Amygdala (tissue), 56 donors: ENCODE results near the gene ASTN1.

ENCODE experiments used
- DNase-seq, 56 donors: peaks; one replicate each; lab custom pipeline; 2025; lab: John Stamatoyannopoulos, UW

ASTN1 gene

GRCh38 chr1:176998183-176998795 lies 166.2 kb downstream of the ASTN1 start:
- DNase-seq: peak in 1 of 56 donors; percentile 26

- peak in 8 of 56 donors; percentile 4 to 34 (median 14) for DNase-seq
Measured at GRCh38 chr1:176996456-176997090, 167.9 kb downstream of the ASTN1 start.

GRCh38 chr1:176994931-176995596 lies 169.4 kb downstream of the ASTN1 start:
- no peak for DNase-seq

GRCh38 chr1:176993587-176993986 lies 170.9 kb downstream of the ASTN1 start:
- no peak for DNase-seq

GRCh38 chr1:176989754-176990153 lies 174.8 kb downstream of the ASTN1 start:
- DNase-seq: peak in 23 of 56 donors; percentile 6 to 67 (median 28)

- no peak for DNase-seq
Measured at GRCh38 chr1:176989023-176989422, 175.5 kb downstream of the ASTN1 start.

- DNase-seq: no peak
Measured at GRCh38 chr1:176987016-176987415, 177.5 kb downstream of the ASTN1 start.

- DNase-seq: no peak
Measured at GRCh38 chr1:176983731-176984130, 180.8 kb downstream of the ASTN1 start.

- no peak for DNase-seq
Measured at GRCh38 chr1:176976771-176977170, 187.7 kb downstream of the ASTN1 start.

- no peak for DNase-seq
Measured at GRCh38 chr1:176976225-176976624, 188.3 kb downstream of the ASTN1 start.

- DNase-seq: no peak
Measured at GRCh38 chr1:176964687-176965086, 199.8 kb downstream of the ASTN1 start.

- no peak for DNase-seq
Measured at GRCh38 chr1:176963181-176963580, 201.3 kb downstream of the ASTN1 start.

GRCh38 chr1:176961678-176962077 lies 202.8 kb downstream of the ASTN1 start:
- DNase-seq: no peak

GRCh38 chr1:176959191-176959820 lies 205.2 kb downstream of the ASTN1 start:
- peak in 1 of 56 donors; percentile 7 for DNase-seq

- no peak for DNase-seq
Measured at GRCh38 chr1:176957603-176958002, 206.9 kb downstream of the ASTN1 start.

- no peak for DNase-seq
Measured at GRCh38 chr1:176954242-176954641, 210.3 kb downstream of the ASTN1 start.

GRCh38 chr1:176950736-176951324 lies 213.7 kb downstream of the ASTN1 start:
- DNase-seq: no peak

GRCh38 chr1:176949033-176949662 lies 215.4 kb downstream of the ASTN1 start:
- DNase-seq: peak in 7 of 56 donors; percentile 5 to 20 (median 12)

GRCh38 chr1:176944606-176945005 lies 219.9 kb downstream of the ASTN1 start:
- DNase-seq: no peak

- DNase-seq: no peak
Measured at GRCh38 chr1:176943783-176944182, 220.7 kb downstream of the ASTN1 start.
